HepG2 (cell line): ENCODE data around the gene RREB1. TPM values are rescaled to one million over a fixed set of nuclear protein-coding genes. Genes with fewer than 3 reads are reported as not detected.

Experiments used
- BORCS8-MEF2B ChIP-seq: sonication (generic); formaldehyde crosslinking; IDR thresholded peaks from 2 replicates; pipeline ENCODE4 v1.8.0; 2022; ENCODE audit warnings: mild to moderate bottlenecking, missing genetic modification reagents
- ERF ChIP-seq: IDR thresholded peaks from 2 replicates; pipeline ENCODE4 v1.6.1; 2018; ENCODE audit warnings: missing biosample characterization, missing genetic modification reagents
- FIP1L1 ChIP-seq: fragments of 200-400 bp; formaldehyde crosslinking; IDR thresholded peaks from 2 replicates; pipeline ENCODE4 v1.6.1; 2018; ENCODE audit warnings: low read depth, mild to moderate bottlenecking, low read length, moderate library complexity, borderline replicate concordance; ENCODE audit not compliant: insufficient read depth
- HOXA3 ChIP-seq: sonication (generic); formaldehyde crosslinking; IDR thresholded peaks from 2 replicates; pipeline ENCODE4 v1.5.0; 2020; ENCODE audit warnings: missing genetic modification reagents
- KAT7 ChIP-seq: IDR thresholded peaks from 2 replicates; pipeline ENCODE4 v1.6.1; 2018; ENCODE audit warnings: borderline replicate concordance, missing compliant biosample characterization
- MTF1 ChIP-seq: sonication (generic); formaldehyde crosslinking; IDR thresholded peaks from 2 replicates; pipeline ENCODE4 v1.5.0; 2020; ENCODE audit warnings: missing genetic modification reagents
- NFKBIZ ChIP-seq: IDR thresholded peaks from 2 replicates; pipeline ENCODE4 v1.6.1; 2018; ENCODE audit warnings: missing genetic modification reagents, missing compliant biosample characterization
- PAWR ChIP-seq: sonication (generic); formaldehyde crosslinking; IDR thresholded peaks from 2 replicates; pipeline ENCODE4 v1.4.0; 2020; ENCODE audit warnings: missing genetic modification reagents, mild to moderate bottlenecking, borderline replicate concordance
- POLR2A ChIP-seq, 2 experiments: IDR thresholded peaks; 2 replicates each; pipeline ENCODE4 v1.6.1; 2011; ENCODE audit warnings: low read depth in 2 of 2, low read length in 2 of 2, mild to moderate bottlenecking in 1 of 2, moderate library complexity in 1 of 2; ENCODE audit not compliant: insufficient read depth in 1 of 2
- RELA ChIP-seq: sonication (generic); formaldehyde crosslinking; IDR thresholded peaks from 2 replicates; pipeline ENCODE4 v1.4.0; 2020; ENCODE audit warnings: missing genetic modification reagents
- SAP130 ChIP-seq: IDR thresholded peaks from 2 replicates; pipeline ENCODE4 v1.6.1; 2016; ENCODE audit warnings: low read depth
- YEATS2 ChIP-seq: sonication (generic); formaldehyde crosslinking; IDR thresholded peaks from 2 replicates; pipeline ENCODE4 v1.4.0; 2020; ENCODE audit warnings: missing genetic modification reagents, borderline replicate concordance
- ZC3H13 ChIP-seq: sonication (generic); formaldehyde crosslinking; IDR thresholded peaks from 2 replicates; pipeline ENCODE4 v1.8.1; 2023; ENCODE audit warnings: mild to moderate bottlenecking, missing genetic modification reagents, moderate library complexity
- ZFYVE20 ChIP-seq: sonication (generic); formaldehyde crosslinking; IDR thresholded peaks from 2 replicates; pipeline ENCODE4 v1.8.0; 2023; ENCODE audit warnings: low read depth, mild to moderate bottlenecking, moderate library complexity, missing genetic modification reagents, borderline replicate concordance
- ZMYM4 ChIP-seq: sonication (generic); formaldehyde crosslinking; IDR thresholded peaks from 2 replicates; pipeline ENCODE4 v1.8.1; 2023; ENCODE audit warnings: mild to moderate bottlenecking, missing genetic modification reagents
- ZNF12 ChIP-seq: sonication (generic); formaldehyde crosslinking; IDR thresholded peaks from 2 replicates; pipeline ENCODE4 v1.5.0; 2020; ENCODE audit warnings: missing genetic modification reagents
- ZNF3 ChIP-seq: IDR thresholded peaks from 2 replicates; pipeline ENCODE4 v1.7.0; 2017; ENCODE audit warnings: inconsistent platforms
- ZNF501 ChIP-seq: sonication (generic); formaldehyde crosslinking; IDR thresholded peaks from 2 replicates; pipeline ENCODE4 v1.5.1; 2020; ENCODE audit warnings: mild to moderate bottlenecking, moderate library complexity, missing genetic modification reagents
- ZNF780A ChIP-seq: sonication (generic); formaldehyde crosslinking; IDR thresholded peaks from 2 replicates; pipeline ENCODE4 v1.8.0; 2022; ENCODE audit warnings: mild to moderate bottlenecking, missing genetic modification reagents, moderate library complexity
- polyA plus RNA-seq, 8 experiments: library from polyadenylated mRNA; depleted of rRNA in 3 of 8; stranded (reverse) in 7 of 8; unstranded in 1 of 8; fragments of >200 nt; fragmentation: Illumina TruSeq in 4 of 8; extraction: Trizol in 4 of 8; gene quantifications; 2 replicates each; pipeline versions ENCODE4 v1.2.1 to v1.2.3, GENCODE V29; 2011 to 2016; ENCODE audit warnings: low read depth in 4 of 8, missing spikeins in 1 of 8, mixed read lengths in 1 of 8; ENCODE audit not compliant: insufficient read depth in 1 of 8
- total RNA-seq, 5 experiments: library from RNA; depleted of rRNA; stranded (reverse); fragments of >200 nt; fragmentation: Illumina TruSeq; extraction: Trizol; gene quantifications; 2 replicates each; pipeline ENCODE4 v1.2.3, GENCODE V29; 2016; ENCODE audit warnings: low read depth in 1 of 5
- TF ChIP-seq, protein P1 (sequence below): sonication (generic); formaldehyde crosslinking; IDR thresholded peaks from 2 replicates; pipeline ENCODE4 v1.5.0; 2020; ENCODE audit warnings: missing genetic modification reagents, mild to moderate bottlenecking, borderline replicate concordance
- TF ChIP-seq, protein P2 (sequence below): sonication (generic); formaldehyde crosslinking; conservative IDR thresholded peaks from 2 replicates; pipeline ENCODE4 v1.5.0; 2020; ENCODE audit warnings: missing genetic modification reagents
- TF ChIP-seq, protein P3 (sequence below): sonication (generic); formaldehyde crosslinking; IDR thresholded peaks from 2 replicates; pipeline ENCODE4 v1.8.1; 2023; ENCODE audit warnings: missing genetic modification reagents, mild to moderate bottlenecking, borderline replicate concordance
- TF ChIP-seq, protein P4 (sequence below): sonication (generic); formaldehyde crosslinking; IDR thresholded peaks from 2 replicates; pipeline ENCODE4 v1.8.0; 2022; ENCODE audit warnings: mild to moderate bottlenecking, missing genetic modification reagents; ENCODE audit not compliant: insufficient replicate concordance
- TF ChIP-seq, protein P5 (sequence below): IDR thresholded peaks from 2 replicates; pipeline ENCODE4 v1.6.1; 2016; ENCODE audit warnings: low read depth

Gene RREB1
- total and polyA plus RNA-seq, 2 of the 13 experiments (the other 11 are each of a cell fraction or from before 2014, with no cell fraction given), result 6.1 to 23.2 TPM

DNA sequence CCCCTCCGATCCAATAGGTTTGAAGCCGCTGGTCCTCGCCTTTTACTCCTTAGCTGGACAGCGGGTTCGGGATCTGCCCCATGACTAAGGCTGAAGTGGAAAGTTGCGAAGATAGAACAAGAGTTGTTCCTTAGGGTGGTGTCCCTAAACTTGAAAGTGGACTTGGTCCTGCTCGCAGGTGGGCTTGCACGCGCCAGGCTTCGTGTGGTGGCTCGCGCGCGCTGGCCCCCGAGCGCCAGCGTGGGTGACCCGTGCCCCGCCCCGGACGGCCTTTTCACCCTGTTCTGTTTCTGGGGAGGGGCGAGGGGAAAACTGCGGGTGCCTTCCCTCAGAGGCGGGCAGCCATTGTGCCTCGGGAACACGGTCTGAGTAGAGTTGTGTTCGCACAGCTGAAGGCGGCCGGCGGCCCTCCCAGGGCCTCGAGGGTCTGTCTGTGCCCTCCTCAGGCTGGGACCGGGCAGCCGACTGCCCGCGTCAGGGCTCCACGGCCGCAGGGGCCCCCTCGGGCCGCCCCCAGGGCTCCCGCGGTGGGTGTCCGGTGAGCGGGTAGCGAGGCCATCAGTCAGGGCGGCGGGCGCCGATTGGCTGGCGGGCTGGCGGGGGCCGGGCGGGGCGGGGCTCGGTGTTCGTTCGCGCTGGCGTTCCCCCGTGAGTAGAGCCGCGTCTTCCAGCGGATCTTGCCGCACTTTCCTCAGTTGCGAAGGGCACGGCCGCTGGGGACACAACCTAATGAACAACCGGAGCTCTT is 33.0 kb downstream of the RREB1 start (continued):
- TF ChIP-seq HOXA3 (CRISPR knock-in tag) (peak; percentile 88), ZFYVE20 (CRISPR knock-in tag) (no peak), ZNF780A (CRISPR knock-in tag) (no peak), FIP1L1 (no peak), MTF1 (CRISPR knock-in tag) (no peak; the same call in 1 of the 2 replicates), PAWR (CRISPR knock-in tag) (no peak), SAP130 (CRISPR knock-in tag) (peak; percentile 39; the same call in 1 of the 2 replicates), ZC3H13 (0 out of 2 replicates have a peak, but pooled peaks have one; percentile 66), BORCS8-MEF2B (CRISPR knock-in tag) (peak; percentile 88; the same call in 1 of the 2 replicates), YEATS2 (CRISPR knock-in tag) (0 out of 2 replicates have a peak, but pooled peaks have one; percentile 41), ZNF12 (CRISPR knock-in tag) (no peak; the same call in 1 of the 2 replicates), NFKBIZ (CRISPR knock-in tag) (no peak; the same call in 1 of the 2 replicates), KAT7 (CRISPR knock-in tag) (peak; percentile 81; the same call in 1 of the 2 replicates), ZMYM4 (CRISPR knock-in tag) (peak; percentile 53; the same call in 1 of the 2 replicates), ZNF501 (peak; percentile 84), ZNF3 (CRISPR knock-in tag) (no peak), POLR2A (IDR thresholded peaks at IDR 0.05; ENCODE audit: insufficient read depth in 1 of 2, low read depth in 2 of 2, low read length in 2 of 2) (peak; percentile 93), ERF (CRISPR knock-in tag) (peak; percentile 78), RELA (0 out of 2 replicates have a peak, but pooled peaks have one; percentile 39)
- TF ChIP-seq, protein P1, sequence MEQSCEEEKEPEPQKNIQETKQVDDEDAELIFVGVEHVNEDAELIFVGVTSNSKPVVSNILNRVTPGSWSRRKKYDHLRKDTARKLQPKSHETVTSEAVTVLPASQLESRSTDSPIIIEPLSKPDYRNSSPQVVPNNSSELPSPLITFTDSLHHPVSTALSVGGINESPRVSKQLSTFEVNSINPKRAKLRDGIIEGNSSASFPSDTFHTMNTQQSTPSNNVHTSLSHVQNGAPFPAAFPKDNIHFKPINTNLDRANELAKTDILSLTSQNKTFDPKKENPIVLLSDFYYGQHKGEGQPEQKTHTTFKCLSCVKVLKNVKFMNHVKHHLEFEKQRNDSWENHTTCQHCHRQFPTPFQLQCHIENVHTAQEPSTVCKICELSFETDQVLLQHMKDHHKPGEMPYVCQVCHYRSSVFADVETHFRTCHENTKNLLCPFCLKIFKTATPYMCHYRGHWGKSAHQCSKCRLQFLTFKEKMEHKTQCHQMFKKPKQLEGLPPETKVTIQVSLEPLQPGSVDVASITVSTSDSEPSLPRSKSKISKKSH (CRISPR knock-in tag), result peak; percentile 80; the same call in 1 of the 2 replicates
- TF ChIP-seq, protein P2, sequence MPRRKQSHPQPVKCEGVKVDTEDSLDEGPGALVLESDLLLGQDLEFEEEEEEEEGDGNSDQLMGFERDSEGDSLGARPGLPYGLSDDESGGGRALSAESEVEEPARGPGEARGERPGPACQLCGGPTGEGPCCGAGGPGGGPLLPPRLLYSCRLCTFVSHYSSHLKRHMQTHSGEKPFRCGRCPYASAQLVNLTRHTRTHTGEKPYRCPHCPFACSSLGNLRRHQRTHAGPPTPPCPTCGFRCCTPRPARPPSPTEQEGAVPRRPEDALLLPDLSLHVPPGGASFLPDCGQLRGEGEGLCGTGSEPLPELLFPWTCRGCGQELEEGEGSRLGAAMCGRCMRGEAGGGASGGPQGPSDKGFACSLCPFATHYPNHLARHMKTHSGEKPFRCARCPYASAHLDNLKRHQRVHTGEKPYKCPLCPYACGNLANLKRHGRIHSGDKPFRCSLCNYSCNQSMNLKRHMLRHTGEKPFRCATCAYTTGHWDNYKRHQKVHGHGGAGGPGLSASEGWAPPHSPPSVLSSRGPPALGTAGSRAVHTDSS (CRISPR knock-in tag), result no peak
- TF ChIP-seq, protein P3, sequence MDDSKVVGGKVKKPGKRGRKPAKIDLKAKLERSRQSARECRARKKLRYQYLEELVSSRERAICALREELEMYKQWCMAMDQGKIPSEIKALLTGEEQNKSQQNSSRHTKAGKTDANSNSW (CRISPR knock-in tag), result no peak
- TF ChIP-seq, protein P4, sequence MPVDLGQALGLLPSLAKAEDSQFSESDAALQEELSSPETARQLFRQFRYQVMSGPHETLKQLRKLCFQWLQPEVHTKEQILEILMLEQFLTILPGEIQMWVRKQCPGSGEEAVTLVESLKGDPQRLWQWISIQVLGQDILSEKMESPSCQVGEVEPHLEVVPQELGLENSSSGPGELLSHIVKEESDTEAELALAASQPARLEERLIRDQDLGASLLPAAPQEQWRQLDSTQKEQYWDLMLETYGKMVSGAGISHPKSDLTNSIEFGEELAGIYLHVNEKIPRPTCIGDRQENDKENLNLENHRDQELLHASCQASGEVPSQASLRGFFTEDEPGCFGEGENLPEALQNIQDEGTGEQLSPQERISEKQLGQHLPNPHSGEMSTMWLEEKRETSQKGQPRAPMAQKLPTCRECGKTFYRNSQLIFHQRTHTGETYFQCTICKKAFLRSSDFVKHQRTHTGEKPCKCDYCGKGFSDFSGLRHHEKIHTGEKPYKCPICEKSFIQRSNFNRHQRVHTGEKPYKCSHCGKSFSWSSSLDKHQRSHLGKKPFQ (CRISPR knock-in tag), result no peak
- TF ChIP-seq, protein P5, sequence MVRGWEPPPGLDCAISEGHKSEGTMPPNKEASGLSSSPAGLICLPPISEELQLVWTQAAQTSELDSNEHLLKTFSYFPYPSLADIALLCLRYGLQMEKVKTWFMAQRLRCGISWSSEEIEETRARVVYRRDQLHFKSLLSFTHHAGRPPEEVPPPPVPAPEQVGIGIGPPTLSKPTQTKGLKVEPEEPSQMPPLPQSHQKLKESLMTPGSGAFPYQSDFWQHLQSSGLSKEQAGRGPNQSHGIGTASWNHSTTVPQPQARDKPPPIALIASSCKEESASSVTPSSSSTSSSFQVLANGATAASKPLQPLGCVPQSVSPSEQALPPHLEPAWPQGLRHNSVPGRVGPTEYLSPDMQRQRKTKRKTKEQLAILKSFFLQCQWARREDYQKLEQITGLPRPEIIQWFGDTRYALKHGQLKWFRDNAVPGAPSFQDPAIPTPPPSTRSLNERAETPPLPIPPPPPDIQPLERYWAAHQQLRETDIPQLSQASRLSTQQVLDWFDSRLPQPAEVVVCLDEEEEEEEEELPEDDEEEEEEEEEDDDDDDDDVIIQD, result peak; percentile 14; the same call in 1 of the 2 replicates
